ENCODE data around the gene TMEM143. TPM values are rescaled to one million over a fixed set of nuclear protein-coding genes. Genes with fewer than 3 reads are reported as not detected.

TMEM143 gene
- total and polyA plus RNA-seq, 2 of the 8 experiments (the other 6 are each of a cell fraction or from before 2014, with no cell fraction given), result 14.2 to 19.1 TPM

DNA sequence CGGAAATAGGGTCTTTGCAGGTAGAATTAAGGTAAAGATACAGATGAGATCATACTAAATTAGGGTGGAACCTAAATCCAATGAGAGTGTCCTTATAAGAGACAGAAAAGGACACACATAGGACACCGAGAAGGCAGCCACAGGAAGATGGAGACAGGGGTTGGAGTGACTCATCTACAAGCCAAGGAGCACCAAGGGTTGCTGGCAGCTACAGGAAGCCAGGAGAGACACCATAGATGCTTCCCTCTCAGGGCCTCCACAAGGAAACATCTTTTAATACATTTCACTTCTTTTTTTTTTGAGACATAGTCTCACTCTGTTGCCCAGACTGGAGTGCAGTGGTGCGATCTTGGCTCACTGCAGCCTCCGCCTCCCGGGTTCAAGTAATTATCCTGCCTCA is 10.1 kb downstream of the TMEM143 start (continued):
- TF ChIP-seq CHD1 (IDR thresholded peaks at IDR 0.05; ENCODE audit: low read depth, low read length) (no peak), CTBP2 (IDR thresholded peaks at IDR 0.05; ENCODE audit: borderline replicate concordance, insufficient read depth, insufficient read length, low read length) (no peak), NRF1 (IDR thresholded peaks at IDR 0.05; ENCODE audit: low read depth, low read length) (no peak), CBX8 (IDR thresholded peaks at IDR 0.05; ENCODE audit: borderline replicate concordance, low read depth, low read length) (no peak), EGR1 (IDR thresholded peaks at IDR 0.05; ENCODE audit: borderline replicate concordance, low read depth, low read length) (no peak), KDM4A (IDR thresholded peaks at IDR 0.05; ENCODE audit: low read depth, low read length, severe bottlenecking) (no peak), EP300 (IDR thresholded peaks at IDR 0.05; ENCODE audit: borderline replicate concordance in 1 of 2, low read depth in 2 of 2, low read length in 2 of 2) (no peak)
- TF ChIP-seq, protein P1, sequence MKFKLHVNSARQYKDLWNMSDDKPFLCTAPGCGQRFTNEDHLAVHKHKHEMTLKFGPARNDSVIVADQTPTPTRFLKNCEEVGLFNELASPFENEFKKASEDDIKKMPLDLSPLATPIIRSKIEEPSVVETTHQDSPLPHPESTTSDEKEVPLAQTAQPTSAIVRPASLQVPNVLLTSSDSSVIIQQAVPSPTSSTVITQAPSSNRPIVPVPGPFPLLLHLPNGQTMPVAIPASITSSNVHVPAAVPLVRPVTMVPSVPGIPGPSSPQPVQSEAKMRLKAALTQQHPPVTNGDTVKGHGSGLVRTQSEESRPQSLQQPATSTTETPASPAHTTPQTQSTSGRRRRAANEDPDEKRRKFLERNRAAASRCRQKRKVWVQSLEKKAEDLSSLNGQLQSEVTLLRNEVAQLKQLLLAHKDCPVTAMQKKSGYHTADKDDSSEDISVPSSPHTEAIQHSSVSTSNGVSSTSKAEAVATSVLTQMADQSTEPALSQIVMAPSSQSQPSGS (IDR thresholded peaks at IDR 0.05; ENCODE audit: low read length), result no peak
